Upper lobe of left lung (tissue), 4 donors: Measurements from ENCODE around the gene PDXP.

Experiments
- EP300 ChIP-seq, 4 donors: sonication (generic); formaldehyde crosslinking; IDR thresholded peaks; one replicate each; pipeline ENCODE4 v1.5.1; 2017; ENCODE audit warnings: antibody characterized with exemption in 4 of 4, control low read depth in 2 of 4
- POLR2A ChIP-seq, 4 donors: fragments of 450-650 bp; IDR thresholded peaks; one replicate each; pipeline ENCODE4 v1.5.1; 2016 to 2017; ENCODE audit warnings: antibody characterized with exemption in 4 of 4, mild to moderate bottlenecking in 2 of 4
- POLR2AphosphoS5 ChIP-seq, 2 donors: sonication (generic); formaldehyde crosslinking; IDR thresholded peaks; one replicate each; pipeline ENCODE4 v1.5.1; 2017; ENCODE audit warnings: antibody characterized with exemption in 2 of 2
- TF ChIP-seq, protein P1 (sequence below), 6 experiments: fragments of 450-650 bp in 4 of 6; fragments of 200-600 bp in 2 of 6; sonication (generic) in 2 of 6; IDR thresholded peaks; one replicate each; pipeline ENCODE4 v1.5.1; 2016 to 2019; ENCODE audit warnings: antibody characterized with exemption in 6 of 6

DNA sequence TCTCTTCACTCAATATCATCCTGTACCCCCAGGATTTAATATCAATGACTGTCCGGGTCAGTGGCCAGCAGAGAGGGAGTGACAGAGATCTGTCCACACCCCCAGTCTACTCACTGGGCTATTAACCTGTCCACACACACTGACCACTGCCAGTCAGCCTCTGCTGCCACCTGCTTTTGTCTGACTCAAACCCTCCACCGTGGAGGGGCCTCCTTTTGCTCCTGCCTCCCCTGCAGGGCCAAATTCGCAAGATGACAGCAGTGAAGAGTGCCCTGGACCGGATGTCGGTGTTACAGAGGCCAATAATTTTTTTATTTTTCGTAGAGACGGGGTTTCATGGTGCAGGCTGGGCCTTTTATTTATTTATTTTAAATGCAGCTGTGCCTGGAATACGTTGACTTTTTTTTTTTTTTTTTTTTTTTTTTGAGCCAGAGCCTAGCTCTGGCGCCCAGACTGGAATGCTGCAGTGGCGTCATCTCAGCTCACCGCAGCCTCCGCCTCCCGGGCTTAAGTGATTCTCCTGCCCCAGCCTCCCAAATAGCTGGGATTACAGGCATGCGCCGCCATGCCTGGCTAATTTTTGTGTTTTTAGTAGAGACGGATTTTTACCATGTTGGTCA lies 5.1 kb downstream of the PDXP start:
- TF ChIP-seq POLR2A (IDR thresholded peaks at IDR 0.05) (no peak), EP300 (IDR thresholded peaks at IDR 0.05) (no peak), POLR2AphosphoS5 (IDR thresholded peaks at IDR 0.05) (no peak)
- TF ChIP-seq, protein P1, sequence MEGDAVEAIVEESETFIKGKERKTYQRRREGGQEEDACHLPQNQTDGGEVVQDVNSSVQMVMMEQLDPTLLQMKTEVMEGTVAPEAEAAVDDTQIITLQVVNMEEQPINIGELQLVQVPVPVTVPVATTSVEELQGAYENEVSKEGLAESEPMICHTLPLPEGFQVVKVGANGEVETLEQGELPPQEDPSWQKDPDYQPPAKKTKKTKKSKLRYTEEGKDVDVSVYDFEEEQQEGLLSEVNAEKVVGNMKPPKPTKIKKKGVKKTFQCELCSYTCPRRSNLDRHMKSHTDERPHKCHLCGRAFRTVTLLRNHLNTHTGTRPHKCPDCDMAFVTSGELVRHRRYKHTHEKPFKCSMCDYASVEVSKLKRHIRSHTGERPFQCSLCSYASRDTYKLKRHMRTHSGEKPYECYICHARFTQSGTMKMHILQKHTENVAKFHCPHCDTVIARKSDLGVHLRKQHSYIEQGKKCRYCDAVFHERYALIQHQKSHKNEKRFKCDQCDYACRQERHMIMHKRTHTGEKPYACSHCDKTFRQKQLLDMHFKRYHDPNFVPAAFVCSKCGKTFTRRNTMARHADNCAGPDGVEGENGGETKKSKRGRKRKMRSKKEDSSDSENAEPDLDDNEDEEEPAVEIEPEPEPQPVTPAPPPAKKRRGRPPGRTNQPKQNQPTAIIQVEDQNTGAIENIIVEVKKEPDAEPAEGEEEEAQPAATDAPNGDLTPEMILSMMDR (IDR thresholded peaks at IDR 0.05), result no peak
